Vagina (tissue), 2 donors: ENCODE data around the gene ACIN1. TPM values are rescaled to one million over a fixed set of nuclear protein-coding genes. Genes with fewer than 3 reads are reported as not detected.

Experiments
- DNase-seq, 2 donors: peaks; one replicate each; pipeline ENCODE4 v3.0.0-alpha.2; 2017; ENCODE audit errors: extremely low spot score in 2 of 2
- H3K27ac ChIP-seq: fragments of 200-600 bp; sonication (generic); one replicate; pipeline ENCODE4 v1.5.1; 2019
- H3K27me3 ChIP-seq: fragments of 200-600 bp; sonication (generic); one replicate; pipeline ENCODE4 v1.5.1; 2019
- H3K36me3 ChIP-seq, 2 donors: fragments of 200-600 bp; sonication (generic); one replicate each; pipeline ENCODE4 v1.5.1; 2017 to 2019
- H3K4me1 ChIP-seq: fragments of 200-600 bp; sonication (generic); one replicate; pipeline ENCODE4 v1.5.1; 2019
- H3K4me3 ChIP-seq, 2 donors: fragments of 200-600 bp; sonication (generic); 1 replicate in 1 of 2; 2 replicates in 1 of 2; pipeline ENCODE4 v1.5.1; 2016 to 2019
- H3K9me3 ChIP-seq: fragments of 200-600 bp; sonication (generic); one replicate; pipeline ENCODE4 v1.5.1; 2019
- CTCF ChIP-seq, 3 experiments: fragments of 450-650 bp in 2 of 3; fragments of 200-600 bp in 1 of 3; sonication (generic) in 1 of 3; IDR thresholded peaks; one replicate each; pipeline ENCODE4 v1.5.1; 2017 to 2019; ENCODE audit warnings: antibody characterized with exemption in 3 of 3, mild to moderate bottlenecking in 2 of 3, moderate library complexity in 2 of 3
- POLR2A ChIP-seq, 2 donors: fragments of 450-650 bp; IDR thresholded peaks; one replicate each; pipeline ENCODE4 v1.6.1; 2017; ENCODE audit warnings: antibody characterized with exemption in 2 of 2, mild to moderate bottlenecking in 2 of 2, moderate library complexity in 2 of 2
- POLR2AphosphoS5 ChIP-seq, 2 donors: sonication (generic); formaldehyde crosslinking; IDR thresholded peaks; one replicate each; pipeline ENCODE4 v1.9.0; 2017; ENCODE audit warnings: antibody characterized with exemption in 2 of 2, mild to moderate bottlenecking in 2 of 2, low read depth in 1 of 2; ENCODE audit not compliant: insufficient read depth in 1 of 2
- intact Hi-C: fragments of 100-400 bp; cut with DNase I; formaldehyde crosslinking; loops from one replicate; pipeline ENCODE4 v1.15.1; 2023
- total RNA-seq: library from RNA; depleted of rRNA; stranded (reverse); fragments of >200 nt; gene quantifications from one replicate; pipeline ENCODE4 v1.2.3, GENCODE V29; 2016

The ACIN1 gene
- total RNA-seq, 1 donor from 2014 or later = 121 TPM

- intact Hi-C loops = no loop called here
- Histone ChIP-seq H3K4me3 (no peak overlapping the region), H3K36me3 (peaks cover 0 to 18% of the 10 kb centered on the region in 2 donors), H3K4me1 (peaks cover 4% of the 10 kb centered on the region), H3K27ac (no peak overlapping the region), H3K27me3 (no peaks in the 10 kb centered on the region), H3K9me3 (no peaks in the 10 kb centered on the region)
- no peak for TF ChIP-seq CTCF (IDR thresholded peaks at IDR 0.05)
- TF ChIP-seq POLR2A (IDR thresholded peaks at IDR 0.05) = no peak
- TF ChIP-seq POLR2AphosphoS5 (IDR thresholded peaks at IDR 0.05; ENCODE audit: insufficient read depth in 1 of 2, low read depth in 1 of 2) = no peak
- no peak for DNase-seq
These were observed 38.0 kb upstream of the ACIN1 start for GRCh38 chr14:23132970-23133369.

- no peaks in the 10 kb centered on the region for H3K27me3 ChIP-seq
- H3K36me3 ChIP-seq = peaks cover 0 to 25% of the 10 kb centered on the region in 2 donors
- no peak overlapping the region for H3K27ac ChIP-seq
- no peak overlapping the region for H3K4me3 ChIP-seq
- intact Hi-C loops = no loop called here
- no peaks in the 10 kb centered on the region for H3K9me3 ChIP-seq
- DNase-seq = no peak
- H3K4me1 ChIP-seq = no peaks in the 10 kb centered on the region
- TF ChIP-seq POLR2A (IDR thresholded peaks at IDR 0.05) (no peak), CTCF (IDR thresholded peaks at IDR 0.05) (no peak), POLR2AphosphoS5 (IDR thresholded peaks at IDR 0.05; ENCODE audit: insufficient read depth in 1 of 2, low read depth in 1 of 2) (no peak)
These were observed 36.5 kb upstream of the ACIN1 start for GRCh38 chr14:23131482-23131881.

GRCh38 chr14:23130871-23131270, 35.9 kb upstream of the ACIN1 start:
- H3K9me3 ChIP-seq = no peaks in the 10 kb centered on the region
- H3K4me3 ChIP-seq = no peak overlapping the region

GRCh38 chr14:23129759-23130316, 34.9 kb upstream of the ACIN1 start:
- no peak overlapping the region for H3K4me3 ChIP-seq
- H3K27ac ChIP-seq = no peak overlapping the region
- peaks cover 0 to 23% of the 10 kb centered on the region in 2 donors for H3K36me3 ChIP-seq
- TF ChIP-seq POLR2AphosphoS5 (IDR thresholded peaks at IDR 0.05; ENCODE audit: insufficient read depth in 1 of 2, low read depth in 1 of 2) (no peak), POLR2A (IDR thresholded peaks at IDR 0.05) (no peak)
- H3K27me3 ChIP-seq = no peaks in the 10 kb centered on the region
- intact Hi-C loops = no loop called here
- no peaks in the 10 kb centered on the region for H3K9me3 ChIP-seq
- DNase-seq = no peak
- H3K4me1 ChIP-seq = no peaks in the 10 kb centered on the region

More at GRCh38 chr14:23130871-23131270, 35.9 kb upstream of the ACIN1 start:
- TF ChIP-seq POLR2AphosphoS5 (IDR thresholded peaks at IDR 0.05; ENCODE audit: insufficient read depth in 1 of 2, low read depth in 1 of 2) (no peak), POLR2A (IDR thresholded peaks at IDR 0.05) (no peak), CTCF (IDR thresholded peaks at IDR 0.05) (no peak)
- DNase-seq = no peak
- Histone ChIP-seq H3K36me3 (peaks cover 0 to 23% of the 10 kb centered on the region in 2 donors), H3K27me3 (no peaks in the 10 kb centered on the region), H3K4me1 (no peaks in the 10 kb centered on the region), H3K27ac (no peak overlapping the region)
- intact Hi-C loops = no loop called here

GRCh38 chr14:23128969-23129758, 34.2 kb upstream of the ACIN1 start:
- no peak for DNase-seq
- Histone ChIP-seq H3K4me1 (no peaks in the 10 kb centered on the region), H3K27ac (no peak overlapping the region), H3K4me3 (no peak overlapping the region), H3K36me3 (peaks cover 0 to 23% of the 10 kb centered on the region in 2 donors), H3K27me3 (no peaks in the 10 kb centered on the region), H3K9me3 (no peaks in the 10 kb centered on the region)
- intact Hi-C loops = no loop called here
- no peak for TF ChIP-seq POLR2A (IDR thresholded peaks at IDR 0.05)
- TF ChIP-seq CTCF (IDR thresholded peaks at IDR 0.05) = no peak
- no peak for TF ChIP-seq POLR2AphosphoS5 (IDR thresholded peaks at IDR 0.05; ENCODE audit: insufficient read depth in 1 of 2, low read depth in 1 of 2)
